Right lobe of liver (tissue), 4 donors: ENCODE results near the gene SBF2.

Experiments
- CTCF ChIP-seq, 4 donors: fragments of 200-600 bp in 3 of 4; fragments of 450-650 bp in 1 of 4; IDR thresholded peaks; one replicate each; pipeline versions ENCODE4 v1.5.1 to v1.8.0; 2016 to 2022; ENCODE audit warnings: antibody characterized with exemption in 4 of 4, mild to moderate bottlenecking in 2 of 4
- POLR2A ChIP-seq: fragments of 450-650 bp; IDR thresholded peaks from one replicate; pipeline ENCODE4 v1.6.1; 2017; ENCODE audit warnings: antibody characterized with exemption, mild to moderate bottlenecking
- donor health status: DM: no; HTN: no; CAD: no.
- donor health status: DM: no; HTN: no; CAD: no.
- donor health status: DM: no; HTN: yes; CAD: no.

- TF ChIP-seq CTCF (IDR thresholded peaks at IDR 0.05) (no peak), POLR2A (no peak)
Measured at GRCh38 chr11:10197091-10197490, 96.9 kb downstream of the SBF2 start.
